GM21825 (cell line): ENCODE results near the gene SKAP1.

Experiments used
- ATAC-seq: cut with Tn5 transposase; IDR thresholded peaks from one replicate; pipeline ENCODE4 v1.9.1; 2021; ENCODE audit warnings: mild to moderate bottlenecking, moderate library complexity; ENCODE audit not compliant: unreplicated experiment

Gene SKAP1

GRCh38 chr17:48123111-48123510, 306.9 kb downstream of the SKAP1 start:
- ATAC-seq = no peak

GRCh38 chr17:48122665-48123045, 307.4 kb downstream of the SKAP1 start:
- no peak for ATAC-seq

GRCh38 chr17:48121923-48122664, 307.9 kb downstream of the SKAP1 start:
- ATAC-seq = no peak

GRCh38 chr17:48113201-48113676, 316.8 kb downstream of the SKAP1 start:
- ATAC-seq = peak; percentile 48

GRCh38 chr17:48111937-48112241, 318.1 kb downstream of the SKAP1 start:
- ATAC-seq = no peak

GRCh38 chr17:48110761-48111160, 319.3 kb downstream of the SKAP1 start:
- no peak for ATAC-seq

GRCh38 chr17:48107137-48108055, 322.6 kb downstream of the SKAP1 start, which contains the start of gene SNX11:
Gene SNX11 (plus strand): TSS chr17:48107766. CDS start chr17:48112044, 4,278 bp downstream.
- peak; percentile 70 for ATAC-seq

GRCh38 chr17:48106802-48107136, 323.2 kb downstream of the SKAP1 start:
- no peak for ATAC-seq

GRCh38 chr17:48104440-48104839, 325.6 kb downstream of the SKAP1 start:
- no peak for ATAC-seq

GRCh38 chr17:48102798-48103715, 327.0 kb downstream of the SKAP1 start:
- ATAC-seq = no peak

GRCh38 chr17:48102043-48102750, 327.8 kb downstream of the SKAP1 start:
- ATAC-seq = no peak

- peak; percentile 80 for ATAC-seq
These were observed 328.8 kb downstream of the SKAP1 start, which contains the start of gene CBX1 for GRCh38 chr17:48101012-48101720. Gene CBX1 (minus strand): TSS chr17:48101478. CDS start chr17:48077004, 24,474 bp downstream.

GRCh38 chr17:48100591-48101011, 329.4 kb downstream of the SKAP1 start:
- ATAC-seq = peak; percentile 8

GRCh38 chr17:48100160-48100559, 329.9 kb downstream of the SKAP1 start:
- no peak for ATAC-seq

- no peak for ATAC-seq
These were observed 334.4 kb downstream of the SKAP1 start for GRCh38 chr17:48095611-48096010.

- no peak for ATAC-seq
These were observed 336.5 kb downstream of the SKAP1 start for GRCh38 chr17:48093341-48094045.

- ATAC-seq = no peak
These were observed 345.1 kb downstream of the SKAP1 start for GRCh38 chr17:48084932-48085331.
